HG02970 (cell line): ENCODE measurements around the gene RBL1.
"Not testable (repeated sequence)": the region's sequence is repeated elsewhere in the genome, so short reads cannot be mapped to it uniquely, and the experiment has no call there.

Experiments
- ATAC-seq: cut with Tn5 transposase; IDR thresholded peaks from one replicate; pipeline ENCODE4 v1.9.1; 2021; ENCODE audit warnings: mild to moderate bottlenecking, moderate library complexity, moderate number of reproducible peaks; ENCODE audit not compliant: unreplicated experiment, low FRiP score

Gene RBL1

GRCh38 chr20:37095599-37096414 is at the start of gene RBL1:
RBL1 (minus strand) TSS chr20:37095997; CDS start chr20:37095928, 69 bp downstream.
- peak; percentile 71 for ATAC-seq

- ATAC-seq, result no peak
These were observed 49.1 kb upstream of the RBL1 start for GRCh38 chr20:37144856-37145404.

GRCh38 chr20:37142708-37143107 is 46.9 kb upstream of the RBL1 start:
- ATAC-seq, result no peak

- no peak for ATAC-seq
These were observed 41.8 kb upstream of the RBL1 start for GRCh38 chr20:37137547-37137946.

GRCh38 chr20:37133952-37134351 is 38.2 kb upstream of the RBL1 start:
- no peak for ATAC-seq

- no peak for ATAC-seq
These were observed 35.7 kb upstream of the RBL1 start for GRCh38 chr20:37131486-37131885.

GRCh38 chr20:37128803-37129202 is 33.0 kb upstream of the RBL1 start:
- no peak for ATAC-seq

- not testable (repeated sequence) for ATAC-seq
These were observed 30.5 kb upstream of the RBL1 start for GRCh38 chr20:37126290-37126689.

GRCh38 chr20:37123441-37123840 is 27.6 kb upstream of the RBL1 start:
- no peak for ATAC-seq

GRCh38 chr20:37120497-37120896 is 24.7 kb upstream of the RBL1 start:
- no peak for ATAC-seq

- no peak for ATAC-seq
These were observed 23.7 kb upstream of the RBL1 start for GRCh38 chr20:37119356-37120036.

- ATAC-seq, result no peak
These were observed 18.2 kb upstream of the RBL1 start for GRCh38 chr20:37114012-37114411.

GRCh38 chr20:37111926-37112455 is 16.2 kb upstream of the RBL1 start:
- ATAC-seq, result no peak

- no peak for ATAC-seq
These were observed 12.9 kb upstream of the RBL1 start for GRCh38 chr20:37108676-37109075.

- ATAC-seq, result no peak
These were observed 6.8 kb upstream of the RBL1 start for GRCh38 chr20:37102571-37102970.

- ATAC-seq, result no peak
These were observed 731 bp upstream of the RBL1 start for GRCh38 chr20:37096415-37097041.

- ATAC-seq, result peak; percentile 10
These were observed 644 bp downstream of the RBL1 start for GRCh38 chr20:37095108-37095598.

GRCh38 chr20:37090407-37090806 is 5.4 kb downstream of the RBL1 start:
- ATAC-seq, result no peak

- ATAC-seq, result no peak
These were observed 14.0 kb downstream of the RBL1 start for GRCh38 chr20:37081717-37082289.

GRCh38 chr20:37077009-37077408 is 18.8 kb downstream of the RBL1 start:
- ATAC-seq, result no peak
